ENCODE results near the gene SPC24. TPM values are rescaled to one million over a fixed set of nuclear protein-coding genes. Genes with fewer than 3 reads are reported as not detected.
A peak's percentile ranks its signal among the peaks of the same experiment; 100 is the strongest.
"Not testable (repeated sequence)": the region's sequence is repeated elsewhere in the genome, so short reads cannot be mapped to it uniquely, and the experiment has no call there.

SPC24 gene
- total and polyA plus RNA-seq, 12 donors = 0.60 to 16.5 (median 4.2) TPM

- Histone ChIP-seq H3K4me3 (no peak overlapping the region), H3K9me3 (replicated peaks in 1 of 3) (no peaks in the 10 kb centered on the region), H3K4me1 (replicated peaks in 1 of 2) (peaks cover 0 to 20% of the 10 kb centered on the region in 2 donors), H3K27ac (peak overlapping the region in 1 of 5 donors; percentile 36), H3K36me3 (replicated peaks in 1 of 2) (peaks cover 0 to 32% of the 10 kb centered on the region in 2 donors), H3K27me3 (no peaks in the 10 kb centered on the region)
- no peak for DNase-seq
- intact Hi-C loops (cut with DNase I) = no loop called here
- WGBS, 4 donors = 86 to 95% (median 90%) methylated on average over 4 of the region's 4 CpGs
- TF ChIP-seq CTCF (IDR thresholded peaks at IDR 0.05) (no peak), POLR2A (IDR thresholded peaks at IDR 0.05) (no peak)
Observed at GRCh38 chr19:11181488-11181887, 25.9 kb upstream of the SPC24 start.

- intact Hi-C loops (cut with DNase I); H3K4me3 ChIP-seq; H3K27me3 ChIP-seq; DNase-seq; H3K9me3 ChIP-seq (replicated peaks in 1 of 3): not testable (repeated sequence)
- peaks cover 0 to 20% of the 10 kb centered on the region in 2 donors for H3K4me1 ChIP-seq (replicated peaks in 1 of 2)
- WGBS, 4 donors = 76 to 84% (median 80%) methylated on average over 8 of the region's 8 CpGs
- H3K27ac ChIP-seq = peak overlapping the region in 1 of 5 donors; percentile 50
- H3K36me3 ChIP-seq (replicated peaks in 1 of 2) = peaks cover 0 to 37% of the 10 kb centered on the region in 2 donors
Observed at GRCh38 chr19:11180975-11181374, 25.4 kb upstream of the SPC24 start.

GRCh38 chr19:11180346-11180745, 24.8 kb upstream of the SPC24 start:
- Histone ChIP-seq H3K4me1 (replicated peaks in 1 of 2) (peaks cover 0 to 20% of the 10 kb centered on the region in 2 donors), H3K27me3 (no peaks in the 10 kb centered on the region), H3K4me3 (no peak overlapping the region), H3K27ac (peak overlapping the region in 1 of 5 donors; percentile 50), H3K9me3 (replicated peaks in 1 of 3) (no peaks in the 10 kb centered on the region), H3K36me3 (replicated peaks in 1 of 2) (peaks cover 0 to 44% of the 10 kb centered on the region in 2 donors)
- no peak for DNase-seq
- 68 to 86% (median 80%) methylated on average over 8 of the region's 8 CpGs for WGBS, 4 donors
- intact Hi-C loops (cut with DNase I) = no loop called here
- TF ChIP-seq CTCF (IDR thresholded peaks at IDR 0.05) (no peak), POLR2A (IDR thresholded peaks at IDR 0.05) (no peak)

GRCh38 chr19:11179716-11180297, 24.2 kb upstream of the SPC24 start:
- Histone ChIP-seq H3K27me3 (no peaks in the 10 kb centered on the region), H3K4me3 (no peak overlapping the region), H3K4me1 (replicated peaks in 1 of 2) (peaks cover 0 to 18% of the 10 kb centered on the region in 2 donors), H3K36me3 (replicated peaks in 1 of 2) (peaks cover 0 to 49% of the 10 kb centered on the region in 2 donors), H3K27ac (peak overlapping the region in 1 of 5 donors; percentile 50), H3K9me3 (replicated peaks in 1 of 3) (no peaks in the 10 kb centered on the region)
- TF ChIP-seq POLR2A (IDR thresholded peaks at IDR 0.05) (no peak), CTCF (IDR thresholded peaks at IDR 0.05) (no peak)
- 62 to 74% (median 67%) methylated on average over 10 to 11 of the region's 11 CpGs for WGBS, 4 donors
- intact Hi-C loops (cut with DNase I) = no loop called here
- no peak for DNase-seq

- 87 to 94% (median 89%) methylated on average over 9 of the region's 9 CpGs for WGBS, 4 donors
- Histone ChIP-seq H3K27ac (peak overlapping the region in 2 of 5 donors; percentile 41 to 64), H3K4me1 (replicated peaks in 1 of 2) (peaks cover 0 to 11% of the 10 kb centered on the region in 2 donors), H3K36me3 (replicated peaks in 1 of 2) (peaks cover 0 to 56% of the 10 kb centered on the region in 2 donors)
- H3K9me3 ChIP-seq (replicated peaks in 1 of 3); DNase-seq; intact Hi-C loops (cut with DNase I); H3K4me3 ChIP-seq; H3K27me3 ChIP-seq: not testable (repeated sequence)
Observed at GRCh38 chr19:11179145-11179465, 23.5 kb upstream of the SPC24 start.
